ENCODE results near the gene CCL20. TPM values are rescaled to one million over a fixed set of nuclear protein-coding genes. Genes with fewer than 3 reads are reported as not detected.
A peak's percentile ranks its signal among the peaks of the same experiment; 100 is the strongest.

Gene CCL20
- total and polyA plus RNA-seq, 2 of the 8 experiments (the other 6 are each of a cell fraction or from before 2014, with no cell fraction given), result not detected

DNA sequence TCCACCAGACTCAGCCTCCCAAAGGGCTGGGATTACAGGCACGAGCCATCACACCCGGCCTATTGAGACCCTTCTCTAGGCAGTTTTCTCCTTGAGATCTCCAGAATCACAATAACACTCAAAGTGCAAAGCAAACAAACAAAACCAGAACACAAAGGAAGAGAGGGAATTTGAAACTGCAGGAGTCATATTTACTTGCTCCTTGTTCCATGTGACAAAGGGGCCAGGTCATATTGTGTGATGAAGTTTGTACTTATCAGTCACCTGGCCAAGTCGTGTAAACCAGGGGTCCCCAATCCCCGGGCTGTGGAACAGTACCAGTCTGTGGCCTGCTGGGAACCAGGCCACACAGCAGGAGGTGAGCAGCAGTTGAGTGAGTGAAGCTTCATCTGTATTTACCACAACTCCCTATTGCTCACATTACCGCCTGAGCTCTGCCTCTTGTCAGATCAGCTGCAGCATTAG is 41.4 kb upstream of the CCL20 start:
- Histone ChIP-seq H3K9ac (replicated peaks in 1 of 4; ENCODE audit: extremely low read depth in 1 of 4, low read depth in 3 of 4, low read length in 3 of 4) (no peak overlapping the region), H3K27ac (ENCODE audit: low read depth, low read length) (no peak overlapping the region), H3K14ac (ENCODE audit: insufficient read length) (no peak overlapping the region), H2BK120ac (replicated peaks; ENCODE audit: low read depth, low read length) (no peak overlapping the region), H3K79me2 (ENCODE audit: control insufficient read depth in 1 of 2, insufficient read depth in 2 of 2, low read length in 2 of 2) (no peaks in the 10 kb centered on the region), H3K4me3 (ENCODE audit: extremely low read depth in 1 of 4, insufficient read depth in 2 of 4, low read depth in 3 of 4, low read length in 4 of 4) (no peak overlapping the region), H3K4me1 (replicated peaks in 1 of 4; ENCODE audit: control insufficient read depth in 3 of 4, insufficient read depth in 4 of 4, low read length in 3 of 4) (peaks cover 1 to 8% (median 3%) of the 10 kb centered on the region in 4 experiments; a peak in 3 of 7 replicates), H4K20me1 (replicated peaks in 1 of 2; ENCODE audit: control insufficient read depth in 1 of 2, insufficient read depth in 2 of 2, low read length in 2 of 2) (no peaks in the 10 kb centered on the region), H3K36me3 (ENCODE audit: control insufficient read depth in 2 of 4, insufficient read depth in 4 of 4, low read length in 3 of 4) (no peaks in the 10 kb centered on the region), H3K4ac (replicated peaks; ENCODE audit: insufficient read length, low read depth, low read length) (no peak overlapping the region), H4K91ac (replicated peaks; ENCODE audit: insufficient read length, low read length) (no peak overlapping the region), H2BK12ac (ENCODE audit: low read depth, low read length) (no peak overlapping the region; the same call in 1 of the 2 replicates), H4K8ac (ENCODE audit: extremely low read depth, insufficient read depth, low read length) (no peak overlapping the region), H2BK20ac (ENCODE audit: low read length) (no peak overlapping the region; the same call in 1 of the 2 replicates), H3K18ac (ENCODE audit: extremely low read depth, low read length) (no peak overlapping the region), H3K56ac (replicated peaks; ENCODE audit: insufficient read length, low read depth, low read length) (no peak overlapping the region), H3K9me3 (ENCODE audit: insufficient read depth in 2 of 2, low read depth in 1 of 2, low read length in 1 of 2) (no peaks in the 10 kb centered on the region), H3K4me2 (ENCODE audit: insufficient read depth in 1 of 2, low read depth in 2 of 2, low read length in 2 of 2) (no peak overlapping the region), H2BK15ac (ENCODE audit: low read length) (no peak overlapping the region), H3K27me3 (replicated peaks in 1 of 4; ENCODE audit: control insufficient read depth in 3 of 4, extremely low read depth in 1 of 4, insufficient read depth in 3 of 4, low read length in 3 of 4) (no peaks in the 10 kb centered on the region), H2AK5ac (ENCODE audit: low read depth, low read length) (no peak overlapping the region), H3K23me2 (ENCODE audit: low read depth, low read length) (no peaks in the 10 kb centered on the region; the same call in 1 of the 2 replicates), H4K5ac (ENCODE audit: insufficient read length, low read depth, low read length) (no peak overlapping the region), H2BK5ac (ENCODE audit: low read depth, low read length) (no peak overlapping the region), H2AFZ (ENCODE audit: low read length) (0 out of 2 replicates have a peak overlapping the region, but pooled peaks have one; percentile 6), H3K23ac (ENCODE audit: insufficient read length) (no peak overlapping the region), H3K79me1 (ENCODE audit: low read depth, low read length) (no peaks in the 10 kb centered on the region)
- ChIA-PET POLR2A (ENCODE audit: partially characterized antibody) (no interaction called here), CTCF (ENCODE audit: partially characterized antibody) (interaction anchor here (0.7 to 3.5 kb wide), 7 partner anchors 11 to 156 kb away, joined by 3 to 38 read pairs (median 5); no protein-coding TSS in a partner anchor)
- no peak for FAIRE-seq
- WGBS, 2 experiments (ENCODE audit: extremely low coverage in 1 of 2, insufficient coverage in 1 of 2, insufficient read length in 1 of 2, insufficient replicate concordance in 2 of 2, low coverage in 1 of 2, low lambda C conversion rate in 2 of 2, missing lambda C conversion rate in 1 of 2), result 85% methylated on average over 5 of the region's 5 CpGs; no CpG with 5 or more reads in 1 of the 2 experiments
- DNase-seq (ENCODE audit: low read depth in 1 of 2, low spot score in 2 of 2), result no peak
- TF ChIP-seq TBP (IDR thresholded peaks at IDR 0.05; ENCODE audit: low read depth, low read length) (peak; percentile 58; the same call in 1 of the 2 replicates), SP1 (IDR thresholded peaks at IDR 0.05; ENCODE audit: low read depth, low read length) (no peak)

All from H1 (cell line).